K562 (cell line): ENCODE data around the gene PHACTR3. TPM values are rescaled to one million over a fixed set of nuclear protein-coding genes. Genes with fewer than 3 reads are reported as not detected.

Experiments
- ATAC-seq: fragments of 200-7000 bp; cut with Tn5 transposase; 3 replicates; pipeline ENCODE4 v1.9.1; 2020; ENCODE audit warnings: moderate library complexity
- BruUV-seq: library from RNA; stranded (reverse); fragments of 400-500 nt; replicated peaks from 2 replicates; lab custom pipeline; 2021; lab: Mats Ljungman, UMichigan
- CTCF ChIA-PET: fragments of 300-600 bp; formaldehyde crosslinking; extraction: SDS; loops from one replicate; lab custom pipeline; 2021; ENCODE audit warnings: low intra/inter-chr PET ratio; lab: Yijun Ruan, JAX
- POLR2A ChIA-PET: fragments of 300-600, 350-650 bp; sonication (Branson Sonifier 250); formaldehyde crosslinking; extraction: SDS; loops from one replicate; lab custom pipeline; 2021; ENCODE audit warnings: antibody characterized with exemption, inconsistent platforms; lab: Yijun Ruan, JAX
- DNase-seq, 4 experiments: peaks; one replicate each; pipeline versions ENCODE4 v3.0.0 to v3.0.0-alpha.2; 2011 to 2018; ENCODE audit warnings: low spot score in 3 of 4, mixed read lengths in 3 of 4; ENCODE audit errors: extremely low read depth in 1 of 4
- FAIRE-seq: peaks from 2 replicates; lab custom pipeline; 2011; peaks lifted over from hg19 to GRCh38; lab: Jason Lieb, UNC
- H2AFZ ChIP-seq: 2 replicates; pipeline ENCODE4 v1.6.0; 2011; ENCODE audit warnings: low read depth, low read length, control low read depth, inconsistent platforms
- H3K27ac ChIP-seq: fragments of 200-600 bp; 3 replicates; pipeline ENCODE4 v1.8.0; 2011; ENCODE audit warnings: low read depth, mild to moderate bottlenecking, control low read depth, inconsistent platforms, low read length, moderate library complexity, mixed read lengths; ENCODE audit errors: extremely low read depth
- H3K27me3 ChIP-seq, 2 experiments: fragments of 300-600 bp in 1 of 2; 2 replicates in 1 of 2; 3 replicates in 1 of 2; pipeline versions ENCODE4 v1.6.0 to v1.8.0; 2011; ENCODE audit warnings: inconsistent platforms in 2 of 2, low read length in 2 of 2, mild to moderate bottlenecking in 1 of 2, mixed read lengths in 1 of 2, moderate library complexity in 1 of 2; ENCODE audit not compliant: control insufficient read depth in 2 of 2, insufficient read depth in 2 of 2
- H3K36me3 ChIP-seq: fragments of 300-600 bp; 3 replicates; pipeline ENCODE4 v1.8.0; 2011; ENCODE audit warnings: mild to moderate bottlenecking, low read length, inconsistent platforms; ENCODE audit not compliant: control insufficient read depth, insufficient read depth
- H3K4me1 ChIP-seq, 2 experiments: fragments of 200-600 bp in 1 of 2; replicated peaks in 1 of 2; 2 replicates in 1 of 2; 3 replicates in 1 of 2; pipeline versions ENCODE4 v1.5.1 to v1.8.0; 2011; ENCODE audit warnings: inconsistent platforms in 2 of 2, low read length in 2 of 2, mild to moderate bottlenecking in 1 of 2, mixed read lengths in 1 of 2, moderate library complexity in 1 of 2; ENCODE audit not compliant: control insufficient read depth in 2 of 2, insufficient read depth in 2 of 2
- H3K4me2 ChIP-seq: 2 replicates; pipeline ENCODE4 v1.6.1; 2011; ENCODE audit warnings: low read length, control low read depth, inconsistent platforms, mixed read lengths; ENCODE audit not compliant: insufficient read depth
- H3K4me3 ChIP-seq: fragments of 200-600 bp; sonication (generic), shearing (Covaris generic); 2 replicates; pipeline ENCODE4 v1.5.1; 2016; ENCODE audit warnings: control low read depth, inconsistent platforms
- H3K79me2 ChIP-seq: fragments of 200-600 bp; 3 replicates; pipeline ENCODE4 v1.8.0; 2011; ENCODE audit warnings: low read length, inconsistent platforms; ENCODE audit not compliant: control insufficient read depth, insufficient read depth
- H3K9ac ChIP-seq, 2 experiments: 2 replicates each; pipeline versions ENCODE4 v1.6.0 to v1.6.1; 2011; ENCODE audit warnings: low read depth in 2 of 2, low read length in 2 of 2, control low read depth in 1 of 2, inconsistent platforms in 1 of 2, mild to moderate bottlenecking in 1 of 2, mixed read lengths in 1 of 2; ENCODE audit not compliant: insufficient read depth in 1 of 2
- H3K9me1 ChIP-seq: one replicate; pipeline ENCODE4 v1.6.0; 2011; ENCODE audit warnings: inconsistent platforms, mild to moderate bottlenecking, low read length, moderate library complexity; ENCODE audit not compliant: control insufficient read depth, insufficient read depth
- H3K9me3 ChIP-seq: replicated peaks from 2 replicates; pipeline ENCODE4 v1.5.1; 2011; ENCODE audit warnings: low read depth, low read length, inconsistent platforms; ENCODE audit not compliant: control insufficient read depth, insufficient read depth
- H4K20me1 ChIP-seq: replicated peaks from 2 replicates; pipeline ENCODE4 v1.6.1; 2011; ENCODE audit warnings: low read length, inconsistent platforms, mixed read lengths; ENCODE audit not compliant: control insufficient read depth, insufficient read depth
- AFF4 ChIP-seq: sonication (generic); formaldehyde crosslinking; IDR thresholded peaks from 2 replicates; pipeline ENCODE4 v1.8.0; 2023; ENCODE audit warnings: mild to moderate bottlenecking, missing genetic modification reagents
- BRF1 ChIP-seq: IDR thresholded peaks from 3 replicates; pipeline ENCODE4 v1.6.1; 2011; ENCODE audit warnings: borderline replicate concordance, mild to moderate bottlenecking; ENCODE audit not compliant: insufficient read length; ENCODE audit errors: extremely low read depth
- CHAMP1 ChIP-seq: fragments of 450-650 bp; IDR thresholded peaks from 2 replicates; pipeline ENCODE4 v1.6.1; 2016; ENCODE audit warnings: mild to moderate bottlenecking
- DIDO1 ChIP-seq: fragments of 450-650 bp; IDR thresholded peaks from 2 replicates; pipeline ENCODE4 v1.6.1; 2016; ENCODE audit warnings: low read depth, missing biosample characterization, missing genetic modification characterization
- HNRNPK ChIP-seq: fragments of 200-400 bp; formaldehyde crosslinking; IDR thresholded peaks from one replicate; pipeline ENCODE4 v1.6.1; 2018; ENCODE audit warnings: mild to moderate bottlenecking, low read depth, low read length; ENCODE audit not compliant: poor library complexity, severe bottlenecking
- RCOR1 ChIP-seq, 2 experiments: IDR thresholded peaks; 2 replicates each; pipeline ENCODE4 v1.6.1; 2012; ENCODE audit warnings: low read depth in 2 of 2, low read length in 2 of 2, borderline replicate concordance in 1 of 2, improper control_type of control experiment in 1 of 2
- RNF219 ChIP-seq: fragments of 250-450 bp; sonication (Bioruptor Pico); IDR thresholded peaks from 2 replicates; pipeline ENCODE4 v1.5.0; 2022; ENCODE audit warnings: mild to moderate bottlenecking
- VEZF1 ChIP-seq: fragments of 200-800 bp; sonication (Bioruptor generic); IDR thresholded peaks from 2 replicates; pipeline ENCODE4 v1.6.1; 2017; ENCODE audit warnings: missing genetic modification characterization, missing compliant biosample characterization
- ZFPM2 ChIP-seq: fragments of 250-450 bp; sonication (Bioruptor Pico); IDR thresholded peaks from 2 replicates; pipeline ENCODE4 v1.5.1; 2022; ENCODE audit warnings: mild to moderate bottlenecking
- ZNF174 ChIP-seq: fragments of 250-450 bp; sonication (Bioruptor Pico); IDR thresholded peaks from 2 replicates; pipeline ENCODE4 v1.4.0; 2020; ENCODE audit warnings: mild to moderate bottlenecking
- ZNF764 ChIP-seq: fragments of 250-450 bp; sonication (Bioruptor Pico); IDR thresholded peaks from 2 replicates; pipeline ENCODE4 v1.4.0; 2020; ENCODE audit warnings: low read depth, mild to moderate bottlenecking, moderate library complexity
- WGBS: fragments of 100-300 bp; shearing (Covaris generic); methylation state at CpG from one replicate; pipeline ENCODE4 v1.1.6; 2016; ENCODE audit warnings: low coverage, mixed read lengths; ENCODE audit not compliant: insufficient coverage; ENCODE audit errors: missing lambda C conversion rate; 5-methylcytosine and 5-hydroxymethylcytosine counted together
- in situ Hi-C: fragments of 300-500 bp; cut with MboI; formaldehyde crosslinking; loops from 4 replicates; pipeline ENCODE4 v1.15.0; 2018; ENCODE audit warnings: inconsistent platforms, mixed read lengths
- intact Hi-C: fragments of 100-400 bp; cut with micrococcal nuclease; formaldehyde crosslinking; loops from 2 replicates; pipeline ENCODE4 v1.14.2; 2022
- polyA plus RNA-seq, 8 experiments: library from polyadenylated mRNA; depleted of rRNA in 4 of 8; stranded (reverse) in 5 of 8; unstranded in 3 of 8; fragments of >200 nt; fragmentation: Nextera tagmentation in 2 of 8; fragmentation: Illumina TruSeq in 1 of 8; extraction: Ambion mirVana in 2 of 8; extraction: Trizol in 1 of 8; gene quantifications; 2 replicates each; pipeline versions ENCODE4 v1.2.1 to v1.2.3, GENCODE V29; 2011 to 2014; ENCODE audit warnings: inconsistent platforms in 1 of 8, missing spikeins in 1 of 8
- total RNA-seq, 7 experiments: library from RNA; depleted of rRNA in 6 of 7; stranded (reverse); fragments of >200 nt in 6 of 7; fragmentation: Illumina TruSeq in 2 of 7; extraction: Trizol in 2 of 7; gene quantifications; 2 replicates each; pipeline versions ENCODE4 v1.2.1 to v1.2.3, GENCODE V29; 2011 to 2021; ENCODE audit warnings: low replicate concordance in 1 of 7

Gene PHACTR3
- total and polyA plus RNA-seq, 9 of the 15 experiments (the other 6 are each of a cell fraction or from before 2014, with no cell fraction given) = not detected

GRCh38 chr20:59802471-59803221 is 198.3 kb downstream of the PHACTR3 start:
- in situ Hi-C loops (no loop called here), intact Hi-C loops (no loop called here)
- CTCF ChIA-PET = no interaction called here
- Histone ChIP-seq H3K4me3 (no peak overlapping the region), H3K79me2 (no peaks in the 10 kb centered on the region), H3K4me1 (no peaks in the 10 kb centered on the region), H3K27ac (no peak overlapping the region), H3K4me2 (no peak overlapping the region), H3K9me1 (no peaks in the 10 kb centered on the region), H3K36me3 (no peaks in the 10 kb centered on the region), H3K9me3 (no peaks in the 10 kb centered on the region), H3K9ac (no peak overlapping the region), H4K20me1 (no peaks in the 10 kb centered on the region), H2AFZ (no peak overlapping the region), H3K27me3 (peaks cover 11 to 24% of the 10 kb centered on the region in 2 experiments; a peak in 3 of 5 replicates)
- ATAC-seq (no peak), DNase-seq (no peak), FAIRE-seq (no peak)
- 2% methylated on average over 7 of the region's 9 CpGs for WGBS
- no TSS peak for BruUV-seq
- POLR2A ChIA-PET = no interaction called here
- TF ChIP-seq VEZF1 (CRISPR knock-in tag) (no peak), AFF4 (CRISPR knock-in tag) (no peak), BRF1 (no peak), CHAMP1 (no peak), ZNF174 (CRISPR knock-in tag) (no peak), RCOR1 (IDR thresholded peaks at IDR 0.05; ENCODE audit: borderline replicate concordance in 1 of 2, low read depth in 2 of 2, low read length in 2 of 2) (no peak), ZFPM2 (no peak), HNRNPK (no peak), DIDO1 (tag) (no peak), RNF219 (CRISPR knock-in tag) (no peak), ZNF764 (CRISPR knock-in tag) (no peak)
